ENCODE data around the gene RAE1.

The RAE1 gene

GRCh38 chr20:57372157-57372556 is 21.1 kb downstream of the RAE1 start:
- no peak for DNase-seq (ENCODE audit: low read depth, low spot score)

GRCh38 chr20:57372581-57373350 is 21.7 kb downstream of the RAE1 start:
- DNase-seq (ENCODE audit: low read depth, low spot score), result no peak

GRCh38 chr20:57374343-57374930 is 23.4 kb downstream of the RAE1 start:
- no peak for DNase-seq (ENCODE audit: low read depth, low spot score)

GRCh38 chr20:57374931-57375651 is 24.0 kb downstream of the RAE1 start:
- DNase-seq (ENCODE audit: low read depth, low spot score), result no peak

GRCh38 chr20:57375652-57376230 is 24.7 kb downstream of the RAE1 start:
- DNase-seq (ENCODE audit: low read depth, low spot score), result no peak

- DNase-seq (ENCODE audit: low read depth, low spot score), result no peak
Observed at GRCh38 chr20:57377350-57377749, 26.3 kb downstream of the RAE1 start.

GRCh38 chr20:57378107-57378506 is 27.1 kb downstream of the RAE1 start:
- no peak for DNase-seq (ENCODE audit: low read depth, low spot score)

GRCh38 chr20:57378646-57379262 is 27.7 kb downstream of the RAE1 start:
- no peak for DNase-seq (ENCODE audit: low read depth, low spot score)

GRCh38 chr20:57379263-57379647 is 28.2 kb downstream of the RAE1 start:
- no peak for DNase-seq (ENCODE audit: low read depth, low spot score)

GRCh38 chr20:57380081-57380750 is 29.2 kb downstream of the RAE1 start:
- DNase-seq (ENCODE audit: low read depth, low spot score), result no peak

- peak; percentile 80 for DNase-seq (ENCODE audit: low read depth, low spot score)
Observed at GRCh38 chr20:57381596-57382503, 30.8 kb downstream of the RAE1 start.

- no peak for DNase-seq (ENCODE audit: low read depth, low spot score)
Observed at GRCh38 chr20:57382516-57382915, 31.5 kb downstream of the RAE1 start.

- no peak for DNase-seq (ENCODE audit: low read depth, low spot score)
Observed at GRCh38 chr20:57383447-57384347, 32.6 kb downstream of the RAE1 start.

- DNase-seq (ENCODE audit: low read depth, low spot score), result no peak
Observed at GRCh38 chr20:57384486-57384885, 33.4 kb downstream of the RAE1 start.

GRCh38 chr20:57384953-57385761 is 34.1 kb downstream of the RAE1 start:
- no peak for DNase-seq (ENCODE audit: low read depth, low spot score)

GRCh38 chr20:57385940-57386339 is 34.9 kb downstream of the RAE1 start:
- DNase-seq (ENCODE audit: low read depth, low spot score), result no peak

- no peak for DNase-seq (ENCODE audit: low read depth, low spot score)
Observed at GRCh38 chr20:57386762-57387161, 35.7 kb downstream of the RAE1 start.

- no peak for DNase-seq (ENCODE audit: low read depth, low spot score)
Observed at GRCh38 chr20:57387463-57387862, 36.4 kb downstream of the RAE1 start.
